ENCODE data around the gene UBTD1.

The UBTD1 gene

DNA sequence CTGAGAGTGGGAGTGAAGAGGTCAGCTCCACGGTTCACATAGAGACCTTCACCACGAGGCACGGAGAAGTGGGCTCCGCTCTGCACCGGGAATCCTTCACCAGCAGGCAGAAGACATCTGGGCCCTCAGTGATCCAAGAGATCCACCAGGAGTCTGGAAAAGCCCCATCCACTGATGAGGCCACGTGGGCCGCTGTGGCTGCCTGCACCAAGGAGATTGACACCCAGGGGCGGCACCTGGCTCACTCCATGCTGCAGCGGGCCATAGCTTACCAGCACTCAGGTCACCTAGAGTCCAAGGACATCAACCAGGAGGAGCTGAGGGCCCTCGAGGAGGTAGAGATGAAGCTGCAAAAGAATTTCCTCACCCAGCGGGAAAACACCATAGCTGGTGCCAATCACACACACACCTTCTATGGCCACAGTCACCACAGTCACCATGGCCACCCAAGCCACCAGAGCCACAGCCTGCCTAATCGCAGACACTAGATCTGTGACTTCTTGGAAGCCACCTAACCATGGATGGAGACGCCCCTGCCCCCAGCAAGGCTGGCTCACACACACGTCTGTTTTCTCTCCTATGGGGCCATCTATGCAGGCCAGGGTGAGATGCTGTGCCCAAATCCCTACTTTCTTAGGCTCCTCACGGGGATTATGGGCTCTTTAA is 91.5 kb downstream of the UBTD1 start:
- no peak for DNase-seq

GRCh38 chr10:97590748-97591495 is 92.2 kb downstream of the UBTD1 start:
- no peak for DNase-seq

DNA sequence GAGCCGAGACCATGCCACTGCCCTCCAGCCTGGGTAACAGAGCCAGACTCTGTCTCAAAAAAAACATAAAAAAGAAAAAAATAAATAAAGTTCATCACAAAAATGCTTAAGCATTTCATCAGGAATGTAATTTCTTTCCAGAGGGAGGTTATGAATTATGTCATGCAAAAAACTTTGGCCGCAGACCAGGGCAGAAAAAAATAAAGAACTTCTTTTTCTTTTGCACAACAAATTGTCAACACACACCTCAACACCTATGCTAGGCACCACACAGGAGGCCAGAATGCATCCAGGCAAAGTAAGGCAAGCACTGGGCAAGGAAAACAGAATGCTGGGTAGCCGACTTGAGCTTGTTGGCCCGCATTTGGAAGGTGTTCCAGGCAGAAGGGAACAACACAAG is 94.7 kb downstream of the UBTD1 start:
- DNase-seq: no peak

- no peak for DNase-seq
These were observed 97.7 kb downstream of the UBTD1 start for GRCh38 chr10:97596101-97597082.

GRCh38 chr10:97597778-97598177 is 99.1 kb downstream of the UBTD1 start:
- no peak for DNase-seq

DNA sequence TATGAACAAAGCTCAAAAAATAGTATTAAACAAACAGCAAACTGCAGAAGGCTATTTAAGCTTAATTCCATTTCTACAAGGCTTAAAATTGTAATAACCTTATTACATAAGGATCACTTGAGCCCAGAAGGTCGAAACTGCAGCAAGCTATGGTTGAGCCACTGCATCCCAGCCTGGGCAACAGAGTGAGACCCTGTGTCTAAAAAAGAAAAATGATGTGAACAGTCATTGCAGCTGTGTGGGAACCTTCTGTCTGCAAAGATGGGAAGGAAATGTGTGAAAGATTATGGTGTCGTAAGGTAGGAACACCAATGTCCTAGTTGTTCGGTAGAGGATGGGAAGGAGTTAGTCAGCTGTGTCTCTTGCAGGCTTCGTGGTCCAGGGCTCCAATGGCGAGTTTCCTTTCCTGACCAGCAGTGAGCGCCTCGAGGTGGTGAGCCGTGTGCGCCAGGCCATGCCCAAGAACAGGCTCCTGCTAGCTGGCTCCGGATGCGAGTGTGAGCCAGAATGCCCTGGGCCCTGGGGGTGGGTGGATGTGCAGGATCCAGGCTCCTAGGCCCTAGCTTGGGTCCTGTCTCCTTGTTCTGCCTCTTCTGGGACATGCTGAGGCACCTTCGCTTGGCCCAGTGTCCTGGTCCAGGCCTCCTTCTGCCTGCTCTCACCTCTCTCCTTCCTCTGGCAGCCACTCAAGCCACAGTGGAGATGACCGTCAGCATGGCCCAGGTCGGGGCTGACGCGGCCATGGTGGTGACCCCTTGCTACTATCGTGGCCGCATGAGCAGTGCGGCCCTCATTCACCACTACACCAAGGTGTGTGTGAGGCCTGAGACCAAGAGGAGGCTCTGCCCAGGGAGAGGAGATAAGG is 99.9 kb downstream of the UBTD1 start:
- no peak for DNase-seq

DNA sequence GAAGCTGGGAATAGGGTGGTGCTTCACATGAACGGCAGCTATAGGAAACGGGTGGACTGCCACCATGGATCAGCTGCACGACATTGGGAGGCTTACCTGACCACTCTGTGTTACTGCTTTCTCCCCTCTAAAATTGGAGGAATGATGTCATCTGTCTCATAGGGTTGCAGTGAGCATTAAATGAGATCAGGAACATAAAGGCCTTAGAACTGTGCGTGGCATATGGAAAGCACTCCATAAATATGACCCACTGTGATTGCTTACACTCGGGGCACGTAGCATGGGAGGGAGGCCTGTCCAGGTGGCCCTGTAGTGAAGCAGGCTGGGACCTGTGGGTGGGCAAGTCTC is 100.5 kb downstream of the UBTD1 start:
- DNase-seq: no peak

DNA sequence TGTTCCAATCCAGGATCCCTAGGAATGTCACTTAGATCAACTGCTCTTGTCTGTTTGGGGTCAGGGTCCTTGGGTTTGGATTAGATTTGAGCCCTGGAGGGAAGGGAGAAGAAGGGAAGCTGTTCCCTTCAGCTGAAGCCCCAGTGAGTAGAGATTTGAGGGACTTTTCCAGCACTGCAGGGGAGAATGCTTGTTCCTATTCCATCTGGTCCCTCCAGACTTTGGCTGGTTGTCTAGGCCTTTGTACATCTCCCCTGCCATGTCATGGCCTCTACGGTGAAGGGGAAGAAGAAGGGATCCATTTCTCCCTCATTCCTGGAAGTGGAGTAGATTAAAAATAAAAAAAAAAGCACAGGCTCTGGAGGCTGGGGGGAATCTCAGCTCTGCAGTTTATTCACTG is 101.9 kb downstream of the UBTD1 start:
- DNase-seq: no peak

- DNase-seq: no peak
These were observed 102.8 kb downstream of the UBTD1 start for GRCh38 chr10:97601268-97602215.

DNA sequence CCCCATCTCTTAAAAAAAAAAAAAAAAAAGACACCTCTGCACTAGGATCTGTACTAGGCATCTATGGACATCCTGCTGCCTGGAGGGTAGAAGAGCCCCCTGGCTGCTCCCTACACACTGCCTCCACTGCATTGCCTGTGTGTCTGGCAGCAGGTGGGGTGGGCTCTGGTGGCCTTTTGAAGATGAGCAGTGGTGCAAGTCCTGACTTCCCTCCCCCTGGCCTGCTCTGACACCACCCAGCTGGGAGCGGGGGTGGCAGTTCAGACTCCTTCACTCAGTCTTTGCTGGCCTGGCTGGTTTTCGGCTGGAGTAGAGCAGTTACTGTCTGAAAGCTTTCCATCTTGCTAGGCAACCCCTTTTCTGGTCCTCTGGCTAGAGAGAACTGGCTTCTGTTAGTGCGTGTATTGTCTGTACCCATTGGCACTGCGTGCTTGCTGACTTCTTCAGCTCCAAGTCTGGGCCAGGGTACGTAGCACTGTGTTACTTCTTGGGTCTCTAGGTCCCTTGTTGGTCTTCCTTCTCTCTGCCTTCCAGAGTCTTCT is 108.4 kb downstream of the UBTD1 start:
- no peak for DNase-seq

DNA sequence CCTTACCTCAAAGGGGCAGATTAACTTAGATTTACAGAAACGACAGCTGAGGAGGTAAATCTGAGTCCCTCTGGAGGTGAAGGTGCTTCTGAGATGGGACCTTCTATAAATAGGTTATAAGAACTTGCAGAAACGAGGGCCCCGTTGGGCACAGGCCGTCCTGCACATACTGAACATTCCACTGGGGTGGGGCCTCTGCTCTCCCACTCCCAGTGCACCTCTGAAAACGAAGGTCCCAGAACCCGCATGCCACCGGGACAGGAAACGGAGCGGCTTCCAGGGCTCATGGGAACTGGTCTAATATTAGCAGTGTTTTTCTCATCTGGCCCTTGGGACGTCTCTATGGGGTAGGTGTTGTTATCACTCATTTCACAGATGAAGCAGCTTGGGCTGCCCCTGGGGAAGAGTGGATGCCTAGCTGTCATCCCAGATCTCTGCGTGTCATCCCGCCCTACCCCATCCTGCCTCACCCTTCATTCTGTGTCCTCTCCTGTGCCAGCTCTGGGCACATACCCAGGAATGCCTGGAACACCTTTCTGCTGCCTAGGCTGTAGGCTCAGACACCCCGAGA is 110.4 kb downstream of the UBTD1 start:
- no peak for DNase-seq

GRCh38 chr10:97611473-97611872 is 112.7 kb downstream of the UBTD1 start:
- no peak for DNase-seq

GRCh38 chr10:97612386-97612785 is 113.7 kb downstream of the UBTD1 start:
- DNase-seq: no peak

GRCh38 chr10:97618285-97618684 is 119.6 kb downstream of the UBTD1 start:
- DNase-seq: no peak

DNA sequence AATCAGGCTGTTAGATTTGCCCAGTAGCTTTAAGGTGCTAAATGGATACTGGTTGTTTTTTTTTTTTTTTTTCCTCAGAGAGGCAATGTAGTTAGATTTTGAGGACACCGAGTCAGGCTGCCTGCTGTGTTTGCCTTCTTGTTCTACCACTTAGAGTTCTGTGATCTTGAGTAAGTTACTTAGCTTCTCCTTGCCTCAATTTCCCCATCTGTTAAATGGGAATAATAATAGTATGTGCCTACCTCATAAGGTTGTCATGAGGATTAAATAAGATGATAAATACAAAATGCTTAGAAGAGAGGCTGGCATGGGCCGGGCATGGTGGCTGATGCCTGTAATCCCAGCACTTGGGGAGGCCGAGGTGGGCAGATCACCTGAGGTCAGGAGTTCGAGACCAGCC is 120.0 kb downstream of the UBTD1 start:
- DNase-seq: no peak

Data from stimulated activated CD4-positive, alpha-beta T cell treated with anti-CD3 and anti-CD28 coated beads, Interleukin-4, amount 100 ng/mL, for 1 hour (primary cell).